ENCODE data around the gene SPOCD1. TPM values are rescaled to one million over a fixed set of nuclear protein-coding genes. Genes with fewer than 3 reads are reported as not detected.

The SPOCD1 gene
- total RNA-seq, 2 experiments from 2014 or later, result 0.21 to 0.30 TPM

GRCh38 chr1:31843506-31843905 is 27.7 kb upstream of the SPOCD1 start:
- H3K4me3 Mint-ChIP-seq, result no peak overlapping the region

GRCh38 chr1:31839662-31840343 is 24.0 kb upstream of the SPOCD1 start:
- Mint-ChIP-seq H3K9me3 (no peaks in the 10 kb centered on the region), H3K36me3 (ENCODE audit: low read depth) (no peaks in the 10 kb centered on the region), H3K27ac (no peak overlapping the region), H3K27me3 (ENCODE audit: low read depth) (no peaks in the 10 kb centered on the region), H3K4me1 (ENCODE audit: low read depth) (peaks cover 15% of the 10 kb centered on the region), H3K4me3 (no peak overlapping the region)
- intact Hi-C loops (cut with micrococcal nuclease), result no loop called here
- CTCF ChIA-PET, result interaction anchor here (0.6 kb wide), 1 partner anchor 165 kb away, joined by 4 read pairs; no protein-coding TSS in a partner anchor
- no peak for DNase-seq

More at GRCh38 chr1:31843506-31843905, 27.7 kb upstream of the SPOCD1 start:
- Mint-ChIP-seq H3K4me1 (ENCODE audit: low read depth) (peaks cover 49% of the 10 kb centered on the region), H3K27me3 (ENCODE audit: low read depth) (no peaks in the 10 kb centered on the region), H3K27ac (no peak overlapping the region), H3K36me3 (ENCODE audit: low read depth) (no peaks in the 10 kb centered on the region), H3K9me3 (no peaks in the 10 kb centered on the region)
- DNase-seq, result no peak
- intact Hi-C loops (cut with micrococcal nuclease), result no loop called here
- CTCF ChIA-PET, result interaction anchor here (1.1 to 1.4 kb wide), 4 partner anchors 8 to 122 kb away, joined by 3 to 6 read pairs (median 3); no protein-coding TSS in a partner anchor

GRCh38 chr1:31837451-31838158 is 21.8 kb upstream of the SPOCD1 start:
- no peaks in the 10 kb centered on the region for H3K9me3 Mint-ChIP-seq
- DNase-seq, result no peak
- intact Hi-C loops (cut with micrococcal nuclease), result no loop called here
- CTCF ChIA-PET, result interaction anchor here (0.7 to 1.1 kb wide), 5 partner anchors 49 to 110 kb away, joined by 3 to 5 read pairs (median 3); no protein-coding TSS in a partner anchor
- H3K27ac Mint-ChIP-seq, result no peak overlapping the region
- H3K36me3 Mint-ChIP-seq (ENCODE audit: low read depth), result no peaks in the 10 kb centered on the region
- no peaks in the 10 kb centered on the region for H3K27me3 Mint-ChIP-seq (ENCODE audit: low read depth)
- peaks cover 6% of the 10 kb centered on the region for H3K4me1 Mint-ChIP-seq (ENCODE audit: low read depth)
- no peak overlapping the region for H3K4me3 Mint-ChIP-seq

- Mint-ChIP-seq H3K27me3 (ENCODE audit: low read depth) (no peaks in the 10 kb centered on the region), H3K4me1 (ENCODE audit: low read depth) (peaks cover 6% of the 10 kb centered on the region), H3K4me3 (no peak overlapping the region), H3K9me3 (no peaks in the 10 kb centered on the region), H3K27ac (no peak overlapping the region), H3K36me3 (ENCODE audit: low read depth) (no peaks in the 10 kb centered on the region)
- intact Hi-C loops (cut with micrococcal nuclease), result no loop called here
- CTCF ChIA-PET, result interaction anchor here (0.8 to 3.0 kb wide), 5 partner anchors 20 to 128 kb away, joined by 3 to 14 read pairs (median 3); no protein-coding TSS in a partner anchor
- DNase-seq, result no peak
Observed at GRCh38 chr1:31836638-31837037, 20.8 kb upstream of the SPOCD1 start.

GRCh38 chr1:31835415-31835814 is 19.6 kb upstream of the SPOCD1 start:
- intact Hi-C loops (cut with micrococcal nuclease), result no loop called here
- no peak for DNase-seq
- Mint-ChIP-seq H3K36me3 (ENCODE audit: low read depth) (no peaks in the 10 kb centered on the region), H3K9me3 (no peaks in the 10 kb centered on the region), H3K4me1 (ENCODE audit: low read depth) (peaks cover 6% of the 10 kb centered on the region), H3K27me3 (ENCODE audit: low read depth) (no peaks in the 10 kb centered on the region), H3K4me3 (no peak overlapping the region), H3K27ac (no peak overlapping the region)
- CTCF ChIA-PET, result interaction anchor here (1.1 to 3.0 kb wide), 6 partner anchors 8 to 139 kb away, joined by 3 to 14 read pairs (median 4); partner anchors contain the start of gene SPOCD1

GRCh38 chr1:31834501-31834900 is 18.7 kb upstream of the SPOCD1 start:
- Mint-ChIP-seq H3K27ac (no peak overlapping the region), H3K27me3 (ENCODE audit: low read depth) (no peaks in the 10 kb centered on the region), H3K9me3 (no peaks in the 10 kb centered on the region), H3K4me3 (no peak overlapping the region), H3K4me1 (ENCODE audit: low read depth) (peaks cover 5% of the 10 kb centered on the region), H3K36me3 (ENCODE audit: low read depth) (no peaks in the 10 kb centered on the region)
- CTCF ChIA-PET, result interaction anchor here (0.6 to 3.0 kb wide), 6 partner anchors 9 to 225 kb away, joined by 3 to 14 read pairs (median 4); partner anchors contain the start of gene SPOCD1
- peak; percentile 54 for DNase-seq
- intact Hi-C loops (cut with micrococcal nuclease), result no loop called here

- no peaks in the 10 kb centered on the region for H3K9me3 Mint-ChIP-seq
- H3K4me1 Mint-ChIP-seq (ENCODE audit: low read depth), result peaks cover 23% of the 10 kb centered on the region
- no peaks in the 10 kb centered on the region for H3K36me3 Mint-ChIP-seq (ENCODE audit: low read depth)
- intact Hi-C loops (cut with micrococcal nuclease), result no loop called here
- CTCF ChIA-PET, result interaction anchor here (1.0 kb wide), 1 partner anchor 8 kb away, joined by 3 read pairs; no protein-coding TSS in a partner anchor
- H3K27me3 Mint-ChIP-seq (ENCODE audit: low read depth), result no peaks in the 10 kb centered on the region
- no peak overlapping the region for H3K27ac Mint-ChIP-seq
- no peak overlapping the region for H3K4me3 Mint-ChIP-seq
- no peak for DNase-seq
Observed at GRCh38 chr1:31831397-31832378, 15.9 kb upstream of the SPOCD1 start.

GRCh38 chr1:31830511-31830910 is 14.7 kb upstream of the SPOCD1 start:
- Mint-ChIP-seq H3K27ac (no peak overlapping the region), H3K9me3 (no peaks in the 10 kb centered on the region), H3K36me3 (ENCODE audit: low read depth) (no peaks in the 10 kb centered on the region), H3K4me3 (no peak overlapping the region), H3K27me3 (ENCODE audit: low read depth) (no peaks in the 10 kb centered on the region), H3K4me1 (ENCODE audit: low read depth) (peaks cover 25% of the 10 kb centered on the region)
- intact Hi-C loops (cut with micrococcal nuclease), result no loop called here
- CTCF ChIA-PET, result no interaction called here
- no peak for DNase-seq

- Mint-ChIP-seq H3K27me3 (ENCODE audit: low read depth) (no peaks in the 10 kb centered on the region), H3K9me3 (no peaks in the 10 kb centered on the region), H3K36me3 (ENCODE audit: low read depth) (no peaks in the 10 kb centered on the region), H3K27ac (no peak overlapping the region), H3K4me3 (no peak overlapping the region), H3K4me1 (ENCODE audit: low read depth) (peaks cover 25% of the 10 kb centered on the region)
- CTCF ChIA-PET, result no interaction called here
- DNase-seq, result no peak
- intact Hi-C loops (cut with micrococcal nuclease), result no loop called here
Observed at GRCh38 chr1:31830065-31830464, 14.2 kb upstream of the SPOCD1 start.

GRCh38 chr1:31828926-31829690 is 13.3 kb upstream of the SPOCD1 start:
- CTCF ChIA-PET, result no interaction called here
- Mint-ChIP-seq H3K27ac (no peak overlapping the region), H3K4me3 (no peak overlapping the region), H3K36me3 (ENCODE audit: low read depth) (no peaks in the 10 kb centered on the region), H3K4me1 (ENCODE audit: low read depth) (peaks cover 25% of the 10 kb centered on the region), H3K27me3 (ENCODE audit: low read depth) (no peaks in the 10 kb centered on the region), H3K9me3 (no peaks in the 10 kb centered on the region)
- DNase-seq, result no peak
- intact Hi-C loops (cut with micrococcal nuclease), result no loop called here

- Mint-ChIP-seq H3K27ac (no peak overlapping the region), H3K9me3 (no peaks in the 10 kb centered on the region), H3K4me1 (ENCODE audit: low read depth) (peaks cover 25% of the 10 kb centered on the region), H3K27me3 (ENCODE audit: low read depth) (no peaks in the 10 kb centered on the region), H3K36me3 (ENCODE audit: low read depth) (no peaks in the 10 kb centered on the region), H3K4me3 (no peak overlapping the region)
- intact Hi-C loops (cut with micrococcal nuclease), result no loop called here
- CTCF ChIA-PET, result no interaction called here
- no peak for DNase-seq
Observed at GRCh38 chr1:31828341-31828740, 12.5 kb upstream of the SPOCD1 start.
